RPMI8226 (cell line): ENCODE measurements around the gene HSPE1.
"Not testable (repeated sequence)": the region's sequence is repeated elsewhere in the genome, so short reads cannot be mapped to it uniquely, and the experiment has no call there.

Experiments used
- DNase-seq: peaks from one replicate; pipeline ENCODE4 v3.0.0-alpha.2; 2015

Gene HSPE1

DNA sequence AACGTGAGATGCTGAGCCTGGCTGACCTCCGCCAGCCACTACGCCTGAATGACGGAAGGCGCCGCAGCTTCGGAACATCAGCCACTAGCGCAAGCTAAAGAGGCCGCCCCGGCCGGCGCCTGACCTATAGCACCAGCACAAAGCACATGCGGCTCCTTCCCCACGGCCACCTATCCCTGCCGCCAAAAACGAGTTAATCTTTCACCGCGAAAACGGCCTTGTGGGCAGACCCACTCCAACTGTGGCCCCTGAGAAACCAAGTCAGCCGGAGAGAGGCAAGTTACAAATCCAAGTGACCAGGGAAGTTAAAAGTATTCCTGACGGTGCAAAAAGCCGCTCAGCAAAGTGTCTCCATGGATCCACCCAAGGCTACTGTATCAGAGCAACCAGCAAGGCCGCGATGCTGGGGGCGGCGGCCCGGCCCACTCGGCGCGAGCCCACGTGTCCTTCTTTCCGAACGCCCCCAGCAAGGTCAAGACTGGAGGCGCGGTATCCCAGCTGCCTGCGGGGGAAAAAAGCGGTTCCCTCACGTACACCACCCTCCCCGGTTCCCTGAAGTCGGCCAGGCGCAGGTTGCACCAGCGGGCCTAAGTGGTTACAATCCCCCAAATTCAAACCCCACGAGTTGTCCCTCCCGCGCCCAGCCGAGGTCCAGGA, 1.1 kb upstream of the HSPE1 start:
- DNase-seq = peak; percentile 69

DNA sequence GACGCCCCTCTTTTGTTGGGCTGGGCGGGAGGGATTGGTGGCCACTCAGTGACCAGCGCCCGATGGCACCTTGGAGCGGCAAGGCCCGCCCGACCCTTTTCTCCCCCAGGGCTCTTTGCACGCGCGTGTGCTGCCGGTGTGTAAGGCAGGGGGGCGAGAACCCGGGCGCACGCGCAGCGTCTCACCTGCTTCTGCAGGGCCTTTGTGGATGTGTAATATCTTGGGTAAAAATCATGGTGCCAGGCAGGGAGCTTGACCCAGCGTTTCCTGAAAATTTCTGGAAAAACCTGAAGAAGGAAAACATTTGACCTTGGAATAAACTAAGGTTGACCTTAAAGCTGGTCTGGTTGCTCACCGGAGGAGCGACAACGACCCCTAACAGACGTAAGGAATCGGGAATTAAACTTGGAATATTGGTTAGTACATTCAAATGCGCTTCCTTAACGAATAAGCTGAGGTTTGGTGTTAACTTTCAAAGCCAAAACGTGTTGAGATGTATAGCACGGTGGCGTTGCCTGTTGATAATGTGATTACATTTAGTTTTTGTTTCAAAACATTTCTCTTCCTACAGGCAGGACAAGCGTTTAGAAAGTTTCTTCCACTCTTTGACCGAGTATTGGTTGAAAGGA, 438 bp downstream of the HSPE1 start:
- no peak for DNase-seq

DNA sequence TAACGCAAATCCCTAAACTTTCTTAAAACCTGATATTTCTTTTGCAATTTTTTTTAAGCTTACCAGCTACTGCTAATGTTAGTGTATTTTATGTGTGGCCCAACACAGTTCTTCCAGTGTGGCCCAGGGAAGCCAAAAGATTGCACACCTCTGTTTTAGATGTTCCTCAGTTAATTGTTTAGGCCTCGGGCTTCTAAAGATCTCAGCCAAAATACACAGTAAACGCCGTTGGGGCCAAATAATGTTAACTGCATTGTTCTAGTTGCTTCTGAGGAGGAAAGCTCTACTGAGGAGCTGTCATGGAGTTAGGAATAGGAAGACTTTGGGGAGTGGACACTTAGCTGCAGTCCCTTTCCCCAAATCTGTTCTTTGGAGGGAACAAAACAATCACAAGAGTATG, 2.0 kb downstream of the HSPE1 start:
- DNase-seq = no peak

- DNase-seq = no peak
Measured at GRCh38 chr2:197502685-197503084, 2.5 kb downstream of the HSPE1 start.

DNA sequence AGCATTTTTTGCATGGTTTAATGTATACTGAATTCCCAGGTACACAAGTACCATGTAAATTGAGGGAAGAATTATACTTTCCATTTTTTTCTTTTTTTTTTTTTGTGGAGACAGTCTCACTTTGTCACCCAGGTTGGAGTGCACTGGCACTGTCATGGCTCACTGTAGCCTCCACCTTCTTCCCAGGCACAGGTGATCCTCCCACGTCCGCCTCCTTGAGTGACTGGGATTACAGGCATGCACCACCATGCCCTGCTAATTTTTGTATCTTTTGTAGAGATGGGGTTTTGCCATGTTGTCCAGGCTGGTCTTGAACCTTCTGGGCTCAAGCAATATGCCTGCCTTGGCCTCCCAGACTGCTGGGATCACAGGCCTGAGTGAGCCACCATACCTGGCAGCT, 3.8 kb downstream of the HSPE1 start:
- no peak for DNase-seq

DNA sequence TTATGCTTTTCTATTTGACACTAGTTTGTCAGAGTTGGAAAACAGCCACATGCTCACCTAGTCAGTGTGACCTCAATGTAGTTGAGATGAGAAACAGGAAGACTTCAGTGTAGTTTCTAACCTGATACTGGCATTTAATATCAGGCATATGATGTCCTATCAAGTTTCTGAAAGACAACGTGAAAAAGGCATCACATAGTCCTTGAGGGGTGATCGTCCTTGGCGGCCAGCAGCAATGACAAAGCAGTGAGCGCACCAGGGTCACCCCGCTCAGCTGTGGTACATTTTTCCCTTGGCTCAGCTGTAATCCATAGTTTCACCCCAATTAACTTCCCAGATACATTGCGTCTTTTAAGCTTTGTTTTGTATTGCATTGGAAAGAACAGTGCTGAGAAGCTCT, 4.3 kb downstream of the HSPE1 start:
- DNase-seq = no peak

GRCh38 chr2:197506658-197507057, 6.5 kb downstream of the HSPE1 start:
- no peak for DNase-seq

GRCh38 chr2:197513915-197514314, 13.7 kb downstream of the HSPE1 start:
- no peak for DNase-seq

DNA sequence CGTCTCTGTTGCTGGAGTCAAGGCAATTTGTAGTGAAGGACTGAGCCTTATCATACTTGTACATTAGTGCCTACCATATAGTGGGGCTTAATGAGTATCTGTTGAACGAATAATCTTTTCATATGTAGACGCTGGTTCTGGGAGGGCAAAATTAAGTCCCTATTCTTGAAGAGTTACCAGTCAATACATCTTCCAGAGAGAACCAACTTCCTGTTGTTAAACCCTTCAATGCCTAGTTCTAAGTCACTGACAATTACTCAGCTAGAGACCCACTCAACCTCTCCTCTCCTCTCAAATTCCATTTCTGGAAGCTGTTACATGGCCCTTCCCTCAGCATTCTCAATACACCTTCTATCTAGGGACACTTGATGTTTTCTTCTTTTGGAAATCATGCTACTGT, 14.6 kb downstream of the HSPE1 start:
- peak; percentile 15 for DNase-seq

DNA sequence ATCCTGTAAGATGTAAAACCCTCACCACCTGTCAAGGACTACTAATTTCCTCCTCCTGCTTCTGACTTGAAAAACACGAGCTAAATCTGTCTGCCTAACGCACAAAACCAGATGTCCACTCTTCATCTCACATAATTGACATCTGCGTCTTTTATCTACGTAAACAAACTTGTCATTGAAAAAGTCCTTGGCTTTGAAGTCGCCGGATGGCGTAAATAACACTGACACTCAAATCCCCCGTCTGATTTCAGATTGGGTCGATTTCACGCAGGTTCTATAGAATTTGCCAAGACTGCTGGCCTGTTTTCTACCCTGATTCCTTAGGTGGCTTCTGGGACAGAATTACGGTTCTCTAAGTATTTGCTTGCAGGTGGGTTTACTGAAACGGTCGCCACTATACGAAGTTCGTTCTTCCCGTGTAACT, 15.1 kb downstream of the HSPE1 start:
- DNase-seq = peak; percentile 43

GRCh38 chr2:197515739-197516392, 15.7 kb downstream of the HSPE1 start, which contains the start of gene MOB4:
MOB4 (plus strand) TSS chr2:197516066; CDS start chr2:197516087, 21 bp downstream.
- peak; percentile 97 for DNase-seq

- no peak for DNase-seq
Measured at GRCh38 chr2:197516393-197516761, 16.2 kb downstream of the HSPE1 start.

DNA sequence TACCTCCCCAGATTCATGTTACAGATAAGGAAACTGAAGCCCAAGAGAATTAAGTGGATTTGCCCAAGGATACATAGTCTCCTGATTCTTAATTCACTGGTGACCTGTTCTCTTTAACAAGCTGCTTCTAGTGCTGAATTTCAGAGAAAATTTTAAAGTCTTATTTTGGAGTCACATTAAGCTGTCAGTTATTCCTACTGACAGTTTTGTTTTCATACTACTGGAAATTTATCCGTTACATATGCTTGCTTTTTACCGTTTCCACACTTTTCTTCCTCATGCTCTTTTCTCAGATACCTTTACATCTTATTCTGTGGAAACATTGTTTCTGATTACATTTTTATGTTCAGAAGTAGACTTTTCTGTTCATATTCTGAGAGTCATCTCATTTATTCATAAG, 17.0 kb downstream of the HSPE1 start:
- DNase-seq = no peak

- DNase-seq = no peak
Measured at GRCh38 chr2:197538412-197538811, 38.2 kb downstream of the HSPE1 start.

GRCh38 chr2:197539734-197540133, 39.6 kb downstream of the HSPE1 start:
- no peak for DNase-seq

- no peak for DNase-seq
Measured at GRCh38 chr2:197543206-197543605, 43.0 kb downstream of the HSPE1 start.

GRCh38 chr2:197547163-197547900, 47.2 kb downstream of the HSPE1 start:
- DNase-seq = no peak

DNA sequence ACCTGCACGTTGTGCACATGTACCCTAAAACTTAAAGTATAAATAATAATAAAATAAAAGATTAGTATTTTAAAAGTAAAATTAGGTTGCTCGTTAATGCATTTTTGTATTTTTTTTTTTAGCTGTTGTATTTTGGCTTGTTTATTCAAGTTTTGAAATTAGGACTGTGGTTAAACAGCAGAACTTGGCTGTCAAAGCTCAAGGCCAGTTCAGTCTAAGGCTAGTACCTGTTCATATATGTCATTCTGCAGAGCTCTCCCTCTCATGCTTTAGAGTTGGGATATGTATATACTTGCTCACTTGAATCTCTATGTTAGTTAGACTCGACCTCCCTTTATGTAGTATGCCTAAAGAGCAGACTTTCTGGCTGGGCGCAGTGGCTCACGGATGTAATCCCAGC, 48.4 kb downstream of the HSPE1 start:
- no peak for DNase-seq

DNA sequence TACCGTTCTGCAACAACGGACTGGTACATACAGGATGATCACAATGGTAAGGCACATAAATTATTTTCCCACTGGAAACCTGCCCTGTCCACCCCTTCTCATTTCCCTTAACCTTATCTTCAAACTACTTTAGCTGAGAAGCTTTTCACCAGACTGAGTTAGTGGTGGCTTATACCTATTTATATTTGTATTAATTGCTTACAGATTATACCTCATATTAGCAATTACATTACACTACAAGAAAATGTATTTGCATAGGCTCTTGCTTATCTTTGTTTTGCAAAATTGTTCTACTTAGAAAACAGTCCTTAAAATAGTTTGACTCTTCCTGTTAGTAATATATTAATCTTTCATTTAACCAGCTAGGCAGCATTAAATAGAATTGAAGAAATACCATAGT, 51.1 kb downstream of the HSPE1 start:
- not testable (repeated sequence) for DNase-seq
